Measurements from ENCODE around the gene LEO1.

- TF ChIP-seq CTCF (IDR thresholded peaks at IDR 0.05; ENCODE audit: low read depth, low read length) = no peak
- no peak for TF ChIP-seq MYC (IDR thresholded peaks at IDR 0.05; ENCODE audit: low read depth, low read length)
These were observed 35.5 kb downstream of the LEO1 start for GRCh38 chr15:51936105-51936478.

Measured in NB4 (cell line).